Neuron (in vitro differentiated cells): ENCODE results near the gene NOS1AP.

Experiments used
- H2AFZ ChIP-seq: one replicate; pipeline ENCODE4 v1.6.1; 2013; ENCODE audit warnings: low read depth, mild to moderate bottlenecking, inconsistent platforms, low read length, moderate library complexity
- H3K27me3 ChIP-seq: one replicate; pipeline ENCODE4 v1.6.1; 2013; ENCODE audit warnings: low read length; ENCODE audit not compliant: insufficient read depth
- H3K36me3 ChIP-seq: one replicate; pipeline ENCODE4 v1.6.1; 2013; ENCODE audit warnings: low read length; ENCODE audit not compliant: insufficient read depth
- H3K4me1 ChIP-seq: one replicate; pipeline ENCODE4 v1.6.1; 2013; ENCODE audit warnings: low read length; ENCODE audit not compliant: insufficient read depth
- H3K4me3 ChIP-seq: 2 replicates; pipeline ENCODE4 v1.5.1; 2013; ENCODE audit warnings: mild to moderate bottlenecking, low read length, moderate library complexity
- H3K9me3 ChIP-seq: one replicate; pipeline ENCODE4 v1.6.1; 2013; ENCODE audit warnings: low read length

NOS1AP gene

DNA sequence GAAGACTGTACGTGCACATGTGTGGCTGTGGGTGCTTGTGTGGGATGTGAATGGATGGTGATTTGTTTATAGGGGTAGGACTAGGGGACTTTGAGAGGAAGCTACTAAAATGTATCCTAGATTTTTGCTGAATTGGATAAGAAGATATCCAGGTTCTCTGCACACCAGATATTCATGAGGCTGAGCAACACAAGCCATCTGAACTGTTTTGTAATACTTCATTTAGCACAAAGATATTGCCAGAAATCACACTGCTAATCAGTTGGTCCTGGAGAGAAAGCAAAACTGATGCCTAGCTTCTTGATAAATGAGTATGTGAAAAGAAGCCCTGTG is 135.3 kb downstream of the NOS1AP start:
- no peaks in the 10 kb centered on the region for H3K36me3 ChIP-seq
- no peaks in the 10 kb centered on the region for H3K27me3 ChIP-seq
- H3K4me3 ChIP-seq = no peak overlapping the region
- H3K4me1 ChIP-seq = peaks cover 13% of the 10 kb centered on the region
- no peaks in the 10 kb centered on the region for H3K9me3 ChIP-seq
- H2AFZ ChIP-seq = no peak overlapping the region

DNA sequence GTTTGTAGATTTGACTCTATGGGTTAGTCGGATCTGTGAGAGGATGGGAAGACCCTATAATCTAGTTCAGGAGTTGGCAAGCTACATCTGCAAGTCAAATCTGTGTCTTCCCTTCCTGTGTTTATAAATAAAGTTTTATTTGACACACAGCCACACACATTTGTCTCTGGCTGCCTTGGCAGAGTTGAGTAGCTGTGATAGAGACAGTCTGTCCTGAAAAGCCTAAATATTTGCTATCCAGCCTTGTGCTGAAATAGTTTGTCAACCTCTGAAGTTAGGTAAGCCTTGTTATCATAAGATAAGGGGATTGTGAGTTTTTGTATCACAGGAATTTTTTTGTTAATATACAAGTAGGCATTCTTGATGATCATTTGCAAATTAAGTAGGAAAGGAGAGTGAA is 136.8 kb downstream of the NOS1AP start:
- H3K4me3 ChIP-seq = no peak overlapping the region
- no peaks in the 10 kb centered on the region for H3K36me3 ChIP-seq
- H3K27me3 ChIP-seq = no peaks in the 10 kb centered on the region
- H2AFZ ChIP-seq = no peak overlapping the region
- H3K4me1 ChIP-seq = peaks cover 13% of the 10 kb centered on the region
- H3K9me3 ChIP-seq = no peaks in the 10 kb centered on the region

DNA sequence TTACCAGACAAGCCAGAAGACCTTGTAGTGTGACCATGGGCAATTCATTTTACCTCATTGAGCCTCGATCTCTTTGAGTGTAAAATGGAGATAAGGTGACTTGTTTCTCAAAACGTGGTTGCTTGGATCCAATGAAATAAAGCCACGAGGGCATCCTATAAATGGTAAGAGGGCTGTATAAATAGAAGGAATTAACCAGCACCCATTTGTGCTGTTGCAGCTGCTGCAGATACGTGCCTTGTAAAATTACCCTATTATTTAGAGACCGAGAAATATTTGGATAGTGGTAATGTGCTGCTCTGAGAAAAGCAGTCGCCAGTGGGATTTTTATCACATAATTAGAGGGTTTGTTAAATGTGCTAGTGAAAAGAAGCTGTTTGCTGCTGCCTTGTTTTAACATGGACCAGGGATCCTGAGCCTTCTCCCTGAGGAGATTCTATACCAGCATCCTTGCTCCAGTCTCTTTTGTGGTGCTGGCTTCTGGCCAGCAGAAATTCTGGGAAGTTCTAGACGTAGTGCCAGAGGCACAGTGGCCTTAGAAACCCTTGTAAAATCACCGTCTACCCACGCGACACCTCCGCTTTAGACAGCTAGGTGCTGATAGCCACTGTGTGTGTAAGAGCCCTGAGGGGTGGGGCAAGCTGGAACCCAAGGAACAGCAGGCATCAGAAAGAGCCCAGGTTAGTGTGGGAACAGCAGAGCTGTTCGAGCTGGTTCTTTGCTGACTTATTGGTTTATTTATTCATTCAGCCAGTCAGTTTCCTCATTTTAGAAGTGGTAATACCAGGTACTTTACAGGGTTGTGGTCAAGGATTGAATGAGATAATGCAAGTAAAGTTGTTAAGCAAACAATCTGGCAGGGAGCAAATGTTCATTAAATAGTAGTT is 137.5 kb downstream of the NOS1AP start:
- H3K9me3 ChIP-seq = no peaks in the 10 kb centered on the region
- H3K27me3 ChIP-seq = no peaks in the 10 kb centered on the region
- H3K36me3 ChIP-seq = no peaks in the 10 kb centered on the region
- peaks cover 13% of the 10 kb centered on the region for H3K4me1 ChIP-seq
- H2AFZ ChIP-seq = no peak overlapping the region
- no peak overlapping the region for H3K4me3 ChIP-seq

DNA sequence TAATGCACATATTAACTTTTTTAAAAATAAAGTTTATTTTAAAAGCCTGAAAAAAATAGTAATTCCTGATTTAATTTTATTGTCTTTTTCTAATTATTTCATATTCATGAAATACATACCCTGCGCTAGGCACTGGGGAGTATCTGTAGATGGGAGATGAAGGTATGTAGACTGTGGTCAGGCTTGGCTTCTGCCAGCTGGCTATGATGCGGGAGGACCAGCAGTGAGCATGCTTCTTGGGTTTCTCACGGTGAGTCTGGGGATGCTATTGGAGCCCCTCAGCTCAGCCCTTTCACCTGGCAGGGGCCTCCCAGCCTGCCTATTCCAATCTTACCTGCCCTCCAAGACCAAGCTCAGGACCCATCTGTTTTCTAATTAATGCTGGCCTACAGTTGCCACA is 138.4 kb downstream of the NOS1AP start:
- no peak overlapping the region for H2AFZ ChIP-seq
- H3K4me3 ChIP-seq = no peak overlapping the region
- no peaks in the 10 kb centered on the region for H3K36me3 ChIP-seq

DNA sequence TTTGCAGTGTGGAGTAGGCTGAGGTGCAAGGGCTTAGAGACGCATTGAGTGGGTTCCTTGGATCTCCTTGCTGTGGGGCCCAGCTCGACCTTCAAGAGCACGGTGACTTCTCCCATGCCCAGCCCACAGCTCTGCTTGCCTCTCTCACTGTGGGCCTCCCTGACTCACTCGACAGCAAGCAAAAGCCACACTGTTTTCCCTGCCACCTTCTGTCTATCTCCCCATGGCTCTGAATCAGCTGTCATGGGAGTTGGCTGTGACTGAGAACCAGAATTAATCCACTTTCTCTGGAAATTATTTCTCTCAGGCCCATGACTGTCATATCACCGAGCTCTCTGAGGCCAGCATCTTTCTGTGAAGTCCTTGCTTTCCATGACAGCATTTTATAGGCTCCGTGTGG is 140.7 kb downstream of the NOS1AP start:
- Histone ChIP-seq H3K9me3 (no peaks in the 10 kb centered on the region), H3K36me3 (no peaks in the 10 kb centered on the region), H3K4me3 (no peak overlapping the region), H3K4me1 (peaks cover 21% of the 10 kb centered on the region), H3K27me3 (no peaks in the 10 kb centered on the region), H2AFZ (no peak overlapping the region)

More for the DNA sequence above, 138.4 kb downstream of the NOS1AP start:
- H3K4me1 ChIP-seq = peaks cover 14% of the 10 kb centered on the region
- no peaks in the 10 kb centered on the region for H3K9me3 ChIP-seq
- no peaks in the 10 kb centered on the region for H3K27me3 ChIP-seq

DNA sequence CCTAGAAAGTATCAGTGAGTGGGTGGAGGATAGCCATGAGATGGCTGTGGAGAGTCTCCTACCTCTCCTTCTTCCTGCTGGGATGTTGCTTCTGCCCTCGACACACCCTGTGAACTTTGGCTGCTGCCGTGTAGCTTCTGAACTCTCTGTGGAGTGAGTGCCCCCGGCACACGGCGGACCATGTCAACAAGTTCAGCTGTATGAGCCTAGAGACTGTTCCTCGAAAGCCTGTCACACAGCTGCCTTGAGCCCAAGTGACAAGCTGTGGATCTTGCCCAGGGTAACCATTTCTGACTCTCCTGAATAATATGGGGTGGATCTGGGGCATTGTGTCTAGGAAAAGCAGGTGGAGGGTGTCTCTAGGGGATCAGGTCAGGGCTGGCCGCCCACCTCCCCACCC is 143.2 kb downstream of the NOS1AP start:
- Histone ChIP-seq H3K4me1 (peaks cover 31% of the 10 kb centered on the region), H3K4me3 (no peak overlapping the region), H2AFZ (no peak overlapping the region), H3K9me3 (no peaks in the 10 kb centered on the region), H3K36me3 (no peaks in the 10 kb centered on the region), H3K27me3 (no peaks in the 10 kb centered on the region)

DNA sequence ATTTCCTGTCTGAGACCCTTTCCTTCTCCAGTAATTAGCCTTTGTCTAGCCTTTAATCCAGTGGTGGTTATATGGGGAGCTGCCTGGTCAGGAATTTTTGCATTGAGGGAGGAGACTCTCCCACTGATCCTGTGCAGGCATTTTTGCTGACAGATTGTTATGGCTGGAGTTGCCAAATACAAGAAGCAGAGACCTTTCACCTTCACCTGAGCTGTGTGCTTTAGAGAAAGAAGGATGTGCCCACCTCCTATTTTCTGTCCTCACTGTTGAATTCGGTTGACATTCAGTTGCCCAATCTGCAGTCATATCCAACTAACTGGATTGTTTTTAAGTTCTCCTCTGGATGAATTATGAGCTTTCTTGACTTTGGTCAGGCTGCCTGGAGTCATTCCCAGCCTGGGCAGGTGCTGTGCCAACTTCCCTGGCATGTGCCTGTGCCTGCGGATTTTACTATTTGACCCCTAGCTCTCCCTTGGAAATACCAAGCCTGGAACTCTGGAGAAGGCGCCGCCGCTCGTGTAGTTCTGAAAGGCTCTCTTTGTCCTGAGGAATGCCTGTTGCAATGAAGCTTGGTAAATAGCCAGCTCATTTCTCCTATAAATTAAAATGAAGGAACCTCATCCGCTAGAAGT is 143.9 kb downstream of the NOS1AP start:
- Histone ChIP-seq H3K9me3 (no peaks in the 10 kb centered on the region), H3K27me3 (no peaks in the 10 kb centered on the region), H3K4me3 (no peak overlapping the region), H3K36me3 (no peaks in the 10 kb centered on the region), H3K4me1 (peaks cover 37% of the 10 kb centered on the region), H2AFZ (no peak overlapping the region)

DNA sequence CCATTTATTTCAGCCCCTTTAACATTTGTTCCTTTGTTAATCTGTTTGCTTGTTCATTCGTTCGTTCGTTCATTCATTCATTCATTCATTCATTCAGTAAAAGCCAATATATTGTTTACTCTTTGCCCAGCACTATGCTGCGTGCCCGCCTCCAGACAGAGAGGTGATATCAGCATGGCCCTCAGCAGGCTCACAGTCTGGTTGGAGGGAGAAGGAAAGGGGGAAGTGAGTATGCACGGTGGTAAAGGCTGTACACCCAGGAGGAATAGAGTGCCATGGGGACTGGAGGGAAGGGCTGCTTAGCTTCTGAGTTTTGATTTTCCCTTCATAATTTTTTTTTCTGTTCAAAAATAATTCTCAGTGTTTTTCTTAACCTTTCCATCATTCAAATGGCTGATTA is 144.7 kb downstream of the NOS1AP start:
- H3K4me1 ChIP-seq = peaks cover 45% of the 10 kb centered on the region

DNA sequence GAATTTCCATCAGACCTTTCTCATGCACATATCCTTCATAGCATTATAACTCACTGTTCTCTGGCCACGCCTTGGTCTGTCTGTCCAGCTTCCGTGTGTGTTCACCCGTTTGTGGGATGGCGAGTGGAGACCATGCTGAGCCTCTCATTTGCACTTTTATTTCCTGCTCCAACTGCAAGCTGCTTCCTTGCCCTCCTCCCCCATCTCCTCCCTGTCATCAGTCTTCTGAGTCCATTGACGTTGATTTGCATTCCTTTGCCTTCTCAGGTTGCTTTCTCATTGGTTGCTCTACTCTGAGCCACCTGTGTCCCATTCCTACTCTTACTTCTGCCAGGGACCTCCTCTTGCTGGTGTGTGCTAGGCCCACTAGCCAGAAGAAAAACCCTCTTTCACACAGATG is 146.4 kb downstream of the NOS1AP start:
- H3K9me3 ChIP-seq = no peaks in the 10 kb centered on the region
- no peaks in the 10 kb centered on the region for H3K27me3 ChIP-seq
- H3K4me3 ChIP-seq = no peak overlapping the region
- no peak overlapping the region for H2AFZ ChIP-seq
- H3K36me3 ChIP-seq = no peaks in the 10 kb centered on the region
- peaks cover 57% of the 10 kb centered on the region for H3K4me1 ChIP-seq

More for the DNA sequence above, 144.7 kb downstream of the NOS1AP start:
- Histone ChIP-seq H3K36me3 (no peaks in the 10 kb centered on the region), H3K9me3 (no peaks in the 10 kb centered on the region), H2AFZ (no peak overlapping the region), H3K27me3 (no peaks in the 10 kb centered on the region), H3K4me3 (no peak overlapping the region)

DNA sequence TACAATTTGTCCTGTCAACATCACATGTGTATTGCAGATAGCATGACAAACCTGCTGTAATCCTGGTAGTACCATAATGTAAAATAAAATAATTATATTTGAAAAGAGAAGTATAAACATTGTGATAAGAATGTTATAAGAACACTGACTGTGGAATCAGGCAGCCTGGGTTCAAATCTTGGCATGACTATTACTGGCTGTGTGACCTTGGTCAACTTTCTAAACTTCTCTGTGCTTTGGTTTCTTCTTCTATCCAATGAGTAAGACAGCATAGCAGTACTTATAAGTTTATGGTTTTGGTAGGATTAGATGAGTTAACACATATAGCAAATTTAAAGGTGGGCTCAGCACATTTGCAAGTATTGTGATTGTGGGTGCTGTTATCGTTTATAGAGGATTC is 147.1 kb downstream of the NOS1AP start:
- Histone ChIP-seq H2AFZ (no peak overlapping the region), H3K4me1 (peaks cover 57% of the 10 kb centered on the region), H3K36me3 (no peaks in the 10 kb centered on the region), H3K27me3 (no peaks in the 10 kb centered on the region), H3K9me3 (no peaks in the 10 kb centered on the region), H3K4me3 (no peak overlapping the region)

DNA sequence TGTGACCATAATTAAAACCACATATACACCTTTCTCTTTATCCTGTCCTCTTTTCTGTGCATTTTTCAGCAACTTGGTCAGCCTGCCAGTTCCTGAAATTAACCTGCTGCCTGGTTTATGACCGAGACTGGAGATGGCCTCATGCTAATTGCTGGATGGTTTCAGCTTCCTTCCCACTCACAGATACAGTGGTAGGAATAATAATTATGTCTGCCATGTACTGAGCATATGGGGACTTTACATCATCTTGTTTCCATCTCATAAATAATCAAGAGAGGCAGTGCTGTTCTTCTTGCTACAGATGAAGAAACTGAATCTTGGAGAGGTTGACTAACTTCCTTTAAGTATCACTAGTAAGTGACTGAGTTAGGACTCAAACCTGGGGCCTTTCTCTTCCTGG is 148.2 kb downstream of the NOS1AP start:
- Histone ChIP-seq H3K27me3 (no peaks in the 10 kb centered on the region), H3K36me3 (no peaks in the 10 kb centered on the region), H3K4me1 (peaks cover 57% of the 10 kb centered on the region), H3K4me3 (no peak overlapping the region), H2AFZ (no peak overlapping the region), H3K9me3 (no peaks in the 10 kb centered on the region)

DNA sequence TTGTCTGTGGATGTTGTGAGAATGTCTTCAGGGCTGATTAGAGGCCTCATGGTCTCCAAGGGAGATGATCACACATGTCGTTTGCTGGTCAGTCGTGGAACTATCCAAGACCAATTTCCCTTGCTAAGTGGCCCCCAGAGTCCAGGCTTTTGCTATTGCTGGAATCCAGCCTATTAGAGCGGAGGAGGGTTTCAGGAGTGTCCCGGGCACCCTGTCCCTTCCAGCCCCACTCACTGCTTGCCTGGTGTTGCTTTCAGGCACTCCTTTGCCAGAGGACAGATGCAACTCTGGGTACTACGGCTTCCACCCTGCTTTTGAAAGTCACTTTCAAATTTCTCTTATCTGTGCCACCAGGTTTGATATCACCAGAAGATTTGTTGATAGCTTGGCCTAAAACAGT is 149.1 kb downstream of the NOS1AP start:
- no peaks in the 10 kb centered on the region for H3K36me3 ChIP-seq
- H3K4me1 ChIP-seq = peaks cover 59% of the 10 kb centered on the region
- no peak overlapping the region for H2AFZ ChIP-seq
- no peak overlapping the region for H3K4me3 ChIP-seq
- H3K27me3 ChIP-seq = no peaks in the 10 kb centered on the region
- H3K9me3 ChIP-seq = no peaks in the 10 kb centered on the region

DNA sequence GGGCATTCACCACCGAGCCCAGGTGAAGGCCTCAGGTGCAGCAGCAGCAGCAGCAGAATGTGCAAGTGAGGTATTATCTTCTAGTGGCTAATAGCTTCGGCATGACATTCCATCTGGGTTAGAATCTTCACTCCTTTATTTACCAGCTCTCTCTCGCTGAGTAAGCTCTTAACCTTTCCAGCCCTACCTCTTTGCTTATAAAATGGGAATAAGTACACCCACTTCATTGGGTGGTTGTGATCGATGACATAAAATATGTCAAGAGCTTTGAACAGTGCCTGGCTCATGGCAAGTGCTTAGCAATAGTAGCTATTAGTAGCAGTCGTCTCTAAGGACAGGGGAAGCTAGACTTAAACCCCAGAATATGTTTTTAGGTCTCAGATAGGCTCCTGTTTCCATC is 149.5 kb downstream of the NOS1AP start:
- H3K4me3 ChIP-seq = no peak overlapping the region
- no peaks in the 10 kb centered on the region for H3K36me3 ChIP-seq
- peaks cover 57% of the 10 kb centered on the region for H3K4me1 ChIP-seq
- H2AFZ ChIP-seq = no peak overlapping the region
- no peaks in the 10 kb centered on the region for H3K27me3 ChIP-seq
- H3K9me3 ChIP-seq = no peaks in the 10 kb centered on the region
